SK-N-SH (cell line): ENCODE results near the gene STAT1. TPM values are rescaled to one million over a fixed set of nuclear protein-coding genes. Genes with fewer than 3 reads are reported as not detected.

Experiments
- CTCF ChIA-PET: fragments of 300-600, 350-600 bp; formaldehyde crosslinking; extraction: SDS; loops from one replicate; lab custom pipeline; 2021; lab: Yijun Ruan, JAX
- POLR2A ChIA-PET: fragments of 350-600 bp; sonication (Branson Sonifier 250); formaldehyde crosslinking; extraction: SDS; loops from one replicate; lab custom pipeline; 2020; ENCODE audit warnings: antibody characterized with exemption, inconsistent platforms; lab: Yijun Ruan, JAX
- DNase-seq: peaks from one replicate; pipeline ENCODE4 v3.0.0; 2012
- H2AFZ ChIP-seq: fragments of 200-600 bp; sonication (generic); 2 replicates; pipeline ENCODE4 v1.8.1; 2016; ENCODE audit warnings: antibody characterized with exemption, mild to moderate bottlenecking, low read depth
- H3F3A ChIP-seq: fragments of 200-600 bp; sonication (generic); replicated peaks from 2 replicates; pipeline ENCODE3; 2016; ENCODE audit warnings: antibody characterized with exemption, mild to moderate bottlenecking; ENCODE audit not compliant: insufficient read depth
- H3K27ac ChIP-seq, 2 experiments: fragments of 200-500 bp in 1 of 2; fragments of 200-600 bp in 1 of 2; sonication (Bioruptor generic) in 1 of 2; sonication (generic), shearing (Covaris generic) in 1 of 2; 2 replicates each; pipeline versions ENCODE4 v1.5.1 to v1.6.1; 2014 to 2016; ENCODE audit warnings: low read depth in 2 of 2, inconsistent platforms in 1 of 2, low read length in 1 of 2, mild to moderate bottlenecking in 1 of 2, mixed read lengths in 1 of 2
- H3K27me3 ChIP-seq: fragments of 200-600 bp; sonication (generic), shearing (Covaris generic); 2 replicates; pipeline ENCODE4 v1.6.1; 2016; ENCODE audit warnings: mixed run types; ENCODE audit not compliant: insufficient read depth
- H3K36me3 ChIP-seq, 2 experiments: fragments of 200-500 bp in 1 of 2; fragments of 200-600 bp in 1 of 2; sonication (Bioruptor generic) in 1 of 2; sonication (generic) in 1 of 2; replicated peaks in 1 of 2; 2 replicates each; pipeline versions ENCODE3 to v1.5.1; 2014 to 2016; ENCODE audit warnings: low read length in 1 of 2, mild to moderate bottlenecking in 1 of 2; ENCODE audit not compliant: insufficient read depth in 2 of 2, control insufficient read depth in 1 of 2
- H3K4me1 ChIP-seq, 2 experiments: fragments of 200-500 bp in 1 of 2; fragments of 200-600 bp in 1 of 2; sonication (Bioruptor generic) in 1 of 2; sonication (generic), shearing (Covaris generic) in 1 of 2; 2 replicates each; pipeline versions ENCODE4 v1.5.1 to v1.6.1; 2014 to 2016; ENCODE audit warnings: low read depth in 1 of 2, low read length in 1 of 2, mixed run types in 1 of 2; ENCODE audit not compliant: insufficient read depth in 2 of 2, control insufficient read depth in 1 of 2
- H3K4me2 ChIP-seq: fragments of 200-600 bp; sonication (generic), shearing (Covaris generic); 2 replicates; pipeline ENCODE4 v1.6.1; 2017; ENCODE audit warnings: mixed run types
- H3K4me3 ChIP-seq, 2 experiments: fragments of 200-500 bp in 1 of 2; fragments of 200-600 bp in 1 of 2; sonication (Bioruptor generic) in 1 of 2; sonication (generic), shearing (Covaris generic) in 1 of 2; 2 replicates each; pipeline versions ENCODE4 v1.5.1 to v1.8.1; 2014 to 2016; ENCODE audit warnings: low read depth in 2 of 2, inconsistent platforms in 1 of 2, low read length in 1 of 2, mild to moderate bottlenecking in 1 of 2, mixed read lengths in 1 of 2, moderate library complexity in 1 of 2
- H3K79me2 ChIP-seq: fragments of 200-600 bp; sonication (generic); 2 replicates; pipeline ENCODE4 v1.8.1; 2017; ENCODE audit warnings: mild to moderate bottlenecking; ENCODE audit not compliant: insufficient read depth
- H3K9ac ChIP-seq: fragments of 200-600 bp; sonication (generic); 2 replicates; pipeline ENCODE4 v1.6.1; 2017; ENCODE audit warnings: mixed run types
- H3K9me2 ChIP-seq: fragments of 200-600 bp; sonication (generic); 2 replicates; pipeline ENCODE4 v1.6.1; 2017; ENCODE audit warnings: mixed run types
- H3K9me3 ChIP-seq: fragments of 200-600 bp; sonication (generic); 2 replicates; pipeline ENCODE4 v1.6.1; 2017; ENCODE audit warnings: mixed run types, mild to moderate bottlenecking, moderate library complexity
- H4K20me1 ChIP-seq: fragments of 200-600 bp; sonication (generic); 2 replicates; pipeline ENCODE4 v1.6.1; 2017; ENCODE audit warnings: mild to moderate bottlenecking, mixed run types; ENCODE audit not compliant: insufficient read depth
- CHD2 ChIP-seq: fragments of 150-350 bp; IDR thresholded peaks from 2 replicates; pipeline ENCODE4 v1.6.1; 2018; ENCODE audit warnings: low read length; ENCODE audit not compliant: partially characterized antibody
- CTCF ChIP-seq: fragments of 200-600 bp; sonication (generic); IDR thresholded peaks from 2 replicates; pipeline ENCODE4 v1.6.1; 2017; ENCODE audit warnings: antibody characterized with exemption, mild to moderate bottlenecking, moderate library complexity
- ELF1 ChIP-seq: IDR thresholded peaks from 2 replicates; pipeline ENCODE4 v1.4.0; 2012
- EZH2phosphoT487 ChIP-seq: fragments of 200-600 bp; sonication (generic); IDR thresholded peaks from 2 replicates; pipeline ENCODE4 v1.6.1; 2017; ENCODE audit warnings: low read depth, mixed run types, mild to moderate bottlenecking, antibody characterized with exemption, moderate library complexity, borderline replicate concordance
- FOSL2 ChIP-seq: IDR thresholded peaks from 2 replicates; pipeline ENCODE4 v1.4.0; 2012; ENCODE audit warnings: low read depth, mild to moderate bottlenecking, moderate library complexity, borderline replicate concordance
- MAX ChIP-seq: IDR thresholded peaks from 2 replicates; pipeline ENCODE4 v1.4.0; 2012; ENCODE audit warnings: low read depth
- MEF2A ChIP-seq: IDR thresholded peaks from 2 replicates; pipeline ENCODE4 v1.4.0; 2012; ENCODE audit warnings: low read depth, borderline replicate concordance
- MXI1 ChIP-seq: IDR thresholded peaks from 2 replicates; pipeline ENCODE4 v1.6.1; 2012; ENCODE audit warnings: mild to moderate bottlenecking, low read depth, low read length, improper control_type of control experiment
- PBX3 ChIP-seq: IDR thresholded peaks from 2 replicates; pipeline ENCODE4; 2012
- REST ChIP-seq: IDR thresholded peaks from 2 replicates; pipeline ENCODE4 v1.6.1; 2012; ENCODE audit warnings: mild to moderate bottlenecking, low read depth, low read length, moderate library complexity
- RXRA ChIP-seq: IDR thresholded peaks from 2 replicates; pipeline ENCODE4 v1.4.0; 2012; ENCODE audit warnings: low read depth, mild to moderate bottlenecking, borderline replicate concordance
- SIN3A ChIP-seq: IDR thresholded peaks from 2 replicates; pipeline ENCODE4 v1.6.1; 2012; ENCODE audit warnings: low read depth, mild to moderate bottlenecking, low read length, moderate library complexity, borderline replicate concordance
- SMC3 ChIP-seq: IDR thresholded peaks from 2 replicates; pipeline ENCODE4 v1.6.1; 2012; ENCODE audit warnings: low read depth, low read length, improper control_type of control experiment
- TCF12 ChIP-seq: IDR thresholded peaks from 2 replicates; pipeline ENCODE4 v1.4.0; 2012
- TEAD4 ChIP-seq: IDR thresholded peaks from 2 replicates; pipeline ENCODE4 v1.4.0; 2012; ENCODE audit warnings: mild to moderate bottlenecking, borderline replicate concordance; ENCODE audit not compliant: insufficient read depth
- WGBS: methylation state at CpG from one replicate; pipeline ENCODE4 v1.1.6; 2017; ENCODE audit warnings: low lambda C conversion rate; 5-methylcytosine and 5-hydroxymethylcytosine counted together
- polyA plus RNA-seq, 3 experiments: library from polyadenylated mRNA; depleted of rRNA; stranded (reverse); fragments of >200 nt; gene quantifications; 2 replicates each; pipeline ENCODE4 v1.2.3, GENCODE V29; 2012

STAT1 gene
- polyA plus RNA-seq, 1 of the 3 experiments (the other 2 are of a cell fraction) = 22.1 TPM

GRCh38 chr2:191018643-191019119, 4.7 kb upstream of the STAT1 start (continued):
- TF ChIP-seq SIN3A = no peak
- TF ChIP-seq CTCF = no peak
- no peak for TF ChIP-seq ELF1

GRCh38 chr2:191018048-191018447, 4.1 kb upstream of the STAT1 start:
- peaks cover 0 to 15% of the 10 kb centered on the region in 2 experiments; a peak in 3 of 4 replicates for H3K4me1 ChIP-seq
- TF ChIP-seq TEAD4 = no peak
- TF ChIP-seq, all 33 proteins: peak for 0
- Histone ChIP-seq H3K27me3 (no peaks in the 10 kb centered on the region), H3K9me2 (no peaks in the 10 kb centered on the region), H3K36me3 (no peaks in the 10 kb centered on the region), H3K9ac (no peak overlapping the region), H3K4me3 (no peak overlapping the region), H3K27ac (no peak overlapping the region), H3K79me2 (peaks cover 8% of the 10 kb centered on the region; the same call in 1 of the 2 replicates), H3K9me3 (no peaks in the 10 kb centered on the region), H4K20me1 (no peaks in the 10 kb centered on the region), H3F3A (peaks cover 5% of the 10 kb centered on the region), H3K4me2 (no peak overlapping the region), H2AFZ (no peak overlapping the region)
- 86% methylated on average over 1 of the region's 1 CpG for WGBS
- DNase-seq = no peak
- POLR2A ChIA-PET = no interaction called here
- CTCF ChIA-PET = no interaction called here

- no peaks in the 10 kb centered on the region for H3K9me3 ChIP-seq
- H4K20me1 ChIP-seq = no peaks in the 10 kb centered on the region
- no peak for DNase-seq
- H3K4me1 ChIP-seq = peaks cover 6 to 21% of the 10 kb centered on the region in 2 experiments; a peak in 3 of 4 replicates
- peaks cover 5% of the 10 kb centered on the region for H3F3A ChIP-seq
- H3K27me3 ChIP-seq = no peaks in the 10 kb centered on the region
- no peak overlapping the region for H3K4me3 ChIP-seq
- TF ChIP-seq SMC3 (no peak), TCF12 (no peak), PBX3 (no peak), MXI1 (no peak), MEF2A (no peak), SIN3A (no peak), EZH2phosphoT487 (no peak), RXRA (no peak), MAX (no peak), CHD2 (no peak), REST (no peak), FOSL2 (no peak)
- H3K4me2 ChIP-seq = no peak overlapping the region
- H3K27ac ChIP-seq = no peak overlapping the region
- no peak overlapping the region for H2AFZ ChIP-seq
- ChIA-PET CTCF (interaction anchor here (1.0 kb wide), 1 partner anchor 235 kb away, joined by 3 read pairs; no protein-coding TSS in a partner anchor), POLR2A (no interaction called here)
- no peaks in the 10 kb centered on the region for H3K9me2 ChIP-seq
- WGBS = 76% methylated on average over 8 of the region's 8 CpGs
- no peaks in the 10 kb centered on the region for H3K36me3 ChIP-seq
- peaks cover 30% of the 10 kb centered on the region for H3K79me2 ChIP-seq
- no peak overlapping the region for H3K9ac ChIP-seq
These were observed 1.9 kb upstream of the STAT1 start for GRCh38 chr2:191015831-191016230.
